Smooth muscle cell of the pulmonary artery (primary cell): ENCODE data around the gene KLHDC9. TPM values are rescaled to one million over a fixed set of nuclear protein-coding genes. Genes with fewer than 3 reads are reported as not detected.

Source experiments
- total RNA-seq: library from RNA; depleted of rRNA; stranded (reverse); fragments of >200 nt; gene quantifications from 2 replicates; pipeline ENCODE4 v1.2.3, GENCODE V29; 2014

KLHDC9 gene
- total RNA-seq, result 0.98 and 1.2 TPM in 2 replicates

GRCh38 chr1:161098210-161099068, at the start of gene KLHDC9:
KLHDC9 (plus strand) TSS chr1:161098361; CDS start chr1:161098536, 175 bp downstream.

GRCh38 chr1:161069731-161070270, 28.4 kb upstream of the KLHDC9 start, which contains the start of gene ARHGAP30:
ARHGAP30 (minus strand) TSS chr1:161069891; CDS start chr1:161069624, 267 bp downstream.

GRCh38 chr1:161089251-161089924, 8.8 kb upstream of the KLHDC9 start, which contains the start of gene NECTIN4:
NECTIN4 (minus strand) TSS chr1:161089558; CDS start chr1:161089296, 262 bp downstream.

GRCh38 chr1:161117759-161118581, 19.8 kb downstream of the KLHDC9 start, which contains the start of the genes NIT1 and PFDN2:
NIT1 (plus strand) TSS chr1:161118105; CDS start chr1:161118177, 72 bp downstream.
PFDN2 (minus strand) TSS chr1:161118037; CDS start chr1:161118026, 11 bp downstream.

GRCh38 chr1:161132410-161133219, 34.5 kb downstream of the KLHDC9 start, which contains the start of gene DEDD:
DEDD (minus strand) TSS chr1:161132667; CDS start chr1:161124462, 8,205 bp downstream.

Other genes starting within 250 kb of the KLHDC9 start
- 0.13 TPM in 1 of 2 replicates, not detected in the other for gene CD244, start 235.5 kb upstream of the KLHDC9 start, total RNA-seq
- gene ITLN1, start 213.2 kb upstream of the KLHDC9 start, total RNA-seq, result 0.13 TPM in 1 of 2 replicates, not detected in the other
- 0.52 and 0.69 TPM in 2 replicates for gene ITLN2, start 143.6 kb upstream of the KLHDC9 start, total RNA-seq
- gene F11R, start 77.2 kb upstream of the KLHDC9 start, total RNA-seq, result 8.5 and 10.0 TPM in 2 replicates
- gene TSTD1, start 59.4 kb upstream of the KLHDC9 start, total RNA-seq, result 7.6 and 10.1 TPM in 2 replicates
- 46.3 and 47.7 TPM in 2 replicates for gene USF1, start 52.4 kb upstream of the KLHDC9 start, total RNA-seq
- gene ARHGAP30, start 28.5 kb upstream of the KLHDC9 start, total RNA-seq, result not detected in 2 replicates
- 0.07 and 0.13 TPM in 2 replicates for gene NECTIN4, start 8.8 kb upstream of the KLHDC9 start, total RNA-seq
- gene PFDN2, start 19.7 kb downstream of the KLHDC9 start, total RNA-seq, result 20.5 and 23.6 TPM in 2 replicates
- gene NIT1, start 19.7 kb downstream of the KLHDC9 start, total RNA-seq, result 25.5 and 26.2 TPM in 2 replicates
- gene DEDD, start 34.3 kb downstream of the KLHDC9 start, total RNA-seq, result 33.2 and 35.8 TPM in 2 replicates
- 79.2 and 79.4 TPM in 2 replicates for gene UFC1, start 55.6 kb downstream of the KLHDC9 start, total RNA-seq
- 12.3 and 13.6 TPM in 2 replicates for gene USP21, start 61.1 kb downstream of the KLHDC9 start, total RNA-seq
- gene PPOX, start 68.1 kb downstream of the KLHDC9 start, total RNA-seq, result 7.4 and 10.0 TPM in 2 replicates
- gene B4GALT3, start 79.1 kb downstream of the KLHDC9 start, total RNA-seq, result 32.5 and 45.2 TPM in 2 replicates
- 2.1 and 14.7 TPM in 2 replicates for gene ADAMTS4, start 100.7 kb downstream of the KLHDC9 start, total RNA-seq
- gene NDUFS2, start 104.0 kb downstream of the KLHDC9 start, total RNA-seq, result 154 and 159 TPM in 2 replicates
- gene FCER1G, start 116.9 kb downstream of the KLHDC9 start, total RNA-seq, result not detected in 2 replicates
- not detected in 2 replicates for gene APOA2, start 125.3 kb downstream of the KLHDC9 start, total RNA-seq
- gene TOMM40L, start 127.7 kb downstream of the KLHDC9 start, total RNA-seq, result 9.9 and 10.5 TPM in 2 replicates
- not detected in 2 replicates for gene NR1I3, start 139.8 kb downstream of the KLHDC9 start, total RNA-seq
- gene PCP4L1, start 160.4 kb downstream of the KLHDC9 start, total RNA-seq, result 0.26 TPM in 1 of 2 replicates, not detected in the other
- gene MPZ, start 211.6 kb downstream of the KLHDC9 start, total RNA-seq, result 0.89 and 2.2 TPM in 2 replicates
- gene SDHC, start 216.0 kb downstream of the KLHDC9 start, total RNA-seq, result 33.0 and 49.3 TPM in 2 replicates